HepG2 (cell line): Measurements from ENCODE around the gene TMOD2. TPM values are rescaled to one million over a fixed set of nuclear protein-coding genes. Genes with fewer than 3 reads are reported as not detected.

Experiments used
- ARNTL ChIP-seq: sonication (generic); formaldehyde crosslinking; IDR thresholded peaks from 2 replicates; pipeline ENCODE4 v1.4.0; 2020; ENCODE audit warnings: mild to moderate bottlenecking, missing genetic modification reagents
- CREB1 ChIP-seq, 2 experiments: fragments of 450-650 bp in 1 of 2; IDR thresholded peaks; 2 replicates each; pipeline ENCODE4 v1.6.1; 2016 to 2017; ENCODE audit warnings: control low read depth in 1 of 2, mild to moderate bottlenecking in 1 of 2, missing compliant biosample characterization in 1 of 2, missing genetic modification characterization in 1 of 2
- TGIF2 ChIP-seq: IDR thresholded peaks from 2 replicates; pipeline ENCODE4 v1.6.1; 2016; ENCODE audit warnings: control low read depth, missing compliant biosample characterization
- TOPORS ChIP-seq: sonication (generic); formaldehyde crosslinking; IDR thresholded peaks from 2 replicates; pipeline ENCODE4 v1.8.0; 2023; ENCODE audit warnings: mild to moderate bottlenecking, missing genetic modification reagents
- XRCC5 ChIP-seq: fragments of 200-400 bp; formaldehyde crosslinking; optimal IDR thresholded peaks from 2 replicates; pipeline ENCODE3; 2017; ENCODE audit warnings: mild to moderate bottlenecking, low read length
- ZFP62 ChIP-seq: sonication (generic); formaldehyde crosslinking; IDR thresholded peaks from 2 replicates; pipeline ENCODE4 v1.4.0; 2020; ENCODE audit warnings: missing genetic modification reagents
- polyA plus RNA-seq, 8 experiments: library from polyadenylated mRNA; depleted of rRNA in 3 of 8; stranded (reverse) in 7 of 8; unstranded in 1 of 8; fragments of >200 nt; fragmentation: Illumina TruSeq in 4 of 8; extraction: Trizol in 4 of 8; gene quantifications; 2 replicates each; pipeline versions ENCODE4 v1.2.1 to v1.2.3, GENCODE V29; 2011 to 2016; ENCODE audit warnings: low read depth in 4 of 8, missing spikeins in 1 of 8, mixed read lengths in 1 of 8; ENCODE audit not compliant: insufficient read depth in 1 of 8
- total RNA-seq, 5 experiments: library from RNA; depleted of rRNA; stranded (reverse); fragments of >200 nt; fragmentation: Illumina TruSeq; extraction: Trizol; gene quantifications; 2 replicates each; pipeline ENCODE4 v1.2.3, GENCODE V29; 2016; ENCODE audit warnings: low read depth in 1 of 5
- TF ChIP-seq, protein P1 (sequence below): sonication (generic); formaldehyde crosslinking; IDR thresholded peaks from 2 replicates; pipeline ENCODE4 v1.4.0; 2020; ENCODE audit warnings: missing genetic modification reagents
- TF ChIP-seq, protein P2 (sequence below): sonication (generic); formaldehyde crosslinking; IDR thresholded peaks from 2 replicates; pipeline ENCODE4 v1.4.0; 2020; ENCODE audit warnings: mild to moderate bottlenecking, missing genetic modification reagents

TMOD2 gene
- total and polyA plus RNA-seq, 2 of the 13 experiments (the other 11 are each of a cell fraction or from before 2014, with no cell fraction given) = 0.01 to 0.02 TPM

DNA sequence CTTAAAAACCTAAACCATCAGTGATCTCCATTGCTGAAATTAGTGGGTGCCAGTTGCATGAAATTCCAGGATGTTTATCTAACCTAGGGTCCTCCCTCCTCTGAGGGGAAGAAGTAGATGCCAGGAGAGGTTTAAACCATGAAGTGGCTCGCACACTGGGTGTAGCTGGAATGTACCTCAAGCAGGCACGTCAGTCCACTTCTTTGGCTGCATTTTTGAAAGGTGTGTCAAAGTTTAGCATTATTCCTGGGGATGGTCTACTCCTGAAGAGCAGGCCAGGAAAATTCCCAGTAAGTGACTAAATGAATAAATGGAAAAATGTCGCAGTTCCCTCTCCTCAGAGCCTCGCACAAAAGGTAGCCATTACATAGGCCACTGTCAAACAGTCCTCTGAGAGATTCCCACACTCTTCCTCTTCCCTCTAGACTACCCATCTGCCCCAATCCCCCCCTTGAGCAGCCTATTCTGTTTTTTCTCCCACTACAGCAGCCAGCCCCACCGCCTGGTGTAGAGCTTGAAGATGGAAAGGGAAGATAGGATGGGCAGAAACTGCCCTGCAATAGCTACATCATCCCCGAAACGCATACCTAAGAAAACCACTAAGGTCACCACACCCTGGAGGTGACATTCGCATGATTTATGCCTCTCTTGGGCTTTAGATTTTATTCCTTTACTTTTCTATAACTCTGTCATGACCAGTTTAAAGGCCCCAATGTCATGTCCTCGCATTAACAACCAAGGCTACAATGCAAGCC lies 77.4 kb downstream of the TMOD2 start (continued):
- no peak for TF ChIP-seq TOPORS (CRISPR knock-in tag)
- TF ChIP-seq, protein P1, sequence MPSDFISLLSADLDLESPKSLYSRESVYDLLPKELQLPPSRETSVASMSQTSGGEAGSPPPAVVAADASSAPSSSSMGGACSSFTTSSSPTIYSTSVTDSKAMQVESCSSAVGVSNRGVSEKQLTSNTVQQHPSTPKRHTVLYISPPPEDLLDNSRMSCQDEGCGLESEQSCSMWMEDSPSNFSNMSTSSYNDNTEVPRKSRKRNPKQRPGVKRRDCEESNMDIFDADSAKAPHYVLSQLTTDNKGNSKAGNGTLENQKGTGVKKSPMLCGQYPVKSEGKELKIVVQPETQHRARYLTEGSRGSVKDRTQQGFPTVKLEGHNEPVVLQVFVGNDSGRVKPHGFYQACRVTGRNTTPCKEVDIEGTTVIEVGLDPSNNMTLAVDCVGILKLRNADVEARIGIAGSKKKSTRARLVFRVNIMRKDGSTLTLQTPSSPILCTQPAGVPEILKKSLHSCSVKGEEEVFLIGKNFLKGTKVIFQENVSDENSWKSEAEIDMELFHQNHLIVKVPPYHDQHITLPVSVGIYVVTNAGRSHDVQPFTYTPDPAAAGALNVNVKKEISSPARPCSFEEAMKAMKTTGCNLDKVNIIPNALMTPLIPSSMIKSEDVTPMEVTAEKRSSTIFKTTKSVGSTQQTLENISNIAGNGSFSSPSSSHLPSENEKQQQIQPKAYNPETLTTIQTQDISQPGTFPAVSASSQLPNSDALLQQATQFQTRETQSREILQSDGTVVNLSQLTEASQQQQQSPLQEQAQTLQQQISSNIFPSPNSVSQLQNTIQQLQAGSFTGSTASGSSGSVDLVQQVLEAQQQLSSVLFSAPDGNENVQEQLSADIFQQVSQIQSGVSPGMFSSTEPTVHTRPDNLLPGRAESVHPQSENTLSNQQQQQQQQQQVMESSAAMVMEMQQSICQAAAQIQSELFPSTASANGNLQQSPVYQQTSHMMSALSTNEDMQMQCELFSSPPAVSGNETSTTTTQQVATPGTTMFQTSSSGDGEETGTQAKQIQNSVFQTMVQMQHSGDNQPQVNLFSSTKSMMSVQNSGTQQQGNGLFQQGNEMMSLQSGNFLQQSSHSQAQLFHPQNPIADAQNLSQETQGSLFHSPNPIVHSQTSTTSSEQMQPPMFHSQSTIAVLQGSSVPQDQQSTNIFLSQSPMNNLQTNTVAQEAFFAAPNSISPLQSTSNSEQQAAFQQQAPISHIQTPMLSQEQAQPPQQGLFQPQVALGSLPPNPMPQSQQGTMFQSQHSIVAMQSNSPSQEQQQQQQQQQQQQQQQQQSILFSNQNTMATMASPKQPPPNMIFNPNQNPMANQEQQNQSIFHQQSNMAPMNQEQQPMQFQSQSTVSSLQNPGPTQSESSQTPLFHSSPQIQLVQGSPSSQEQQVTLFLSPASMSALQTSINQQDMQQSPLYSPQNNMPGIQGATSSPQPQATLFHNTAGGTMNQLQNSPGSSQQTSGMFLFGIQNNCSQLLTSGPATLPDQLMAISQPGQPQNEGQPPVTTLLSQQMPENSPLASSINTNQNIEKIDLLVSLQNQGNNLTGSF (CRISPR knock-in tag) = no peak
- TF ChIP-seq, protein P2, sequence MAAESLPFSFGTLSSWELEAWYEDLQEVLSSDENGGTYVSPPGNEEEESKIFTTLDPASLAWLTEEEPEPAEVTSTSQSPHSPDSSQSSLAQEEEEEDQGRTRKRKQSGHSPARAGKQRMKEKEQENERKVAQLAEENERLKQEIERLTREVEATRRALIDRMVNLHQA = no peak
- TF ChIP-seq TGIF2 (CRISPR knock-in tag) = no peak
- no peak for TF ChIP-seq XRCC5
- no peak for TF ChIP-seq ZFP62 (CRISPR knock-in tag)
- no peak for TF ChIP-seq CREB1 (IDR thresholded peaks at IDR 0.05)
- no peak for TF ChIP-seq CREB1 (CRISPR knock-in tag; IDR thresholded peaks at IDR 0.05)
- TF ChIP-seq ARNTL (CRISPR knock-in tag) = no peak
